ENCODE measurements around the gene TEX261.

DNA sequence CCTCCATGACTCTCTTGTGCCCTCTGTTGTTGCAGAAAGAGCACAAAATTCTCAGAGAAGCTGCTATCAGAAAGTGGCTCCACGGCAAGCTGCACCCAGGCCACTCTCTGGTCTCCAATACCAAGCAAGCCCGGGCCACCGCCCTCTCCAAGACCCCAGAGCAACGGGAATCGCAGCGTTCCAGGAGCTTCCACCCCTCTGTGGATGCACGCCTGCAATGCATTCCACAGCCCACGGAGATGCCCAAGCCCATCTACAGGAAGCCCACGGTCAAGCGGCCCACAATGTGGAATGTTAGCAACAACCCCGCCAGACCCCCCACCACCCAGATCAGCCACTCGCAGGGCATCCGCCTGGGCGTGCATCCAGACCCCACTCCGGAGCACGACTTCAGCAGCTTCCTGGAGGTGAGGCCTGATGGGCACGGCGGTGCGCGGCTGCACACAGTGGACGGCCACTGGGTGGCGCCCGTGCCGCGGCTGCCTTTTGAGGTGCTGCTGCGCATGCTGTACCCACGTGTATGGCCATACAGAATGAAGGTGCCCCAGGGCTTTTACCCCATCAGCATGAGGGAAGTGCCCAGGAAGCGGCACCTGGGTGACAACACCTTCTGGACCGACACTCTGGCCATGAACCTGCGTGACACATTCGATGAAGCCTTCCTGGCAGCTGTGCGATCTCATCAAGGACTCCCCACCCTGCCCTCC is 9.9 kb downstream of the TEX261 start:
- TF ChIP-seq, protein P1, sequence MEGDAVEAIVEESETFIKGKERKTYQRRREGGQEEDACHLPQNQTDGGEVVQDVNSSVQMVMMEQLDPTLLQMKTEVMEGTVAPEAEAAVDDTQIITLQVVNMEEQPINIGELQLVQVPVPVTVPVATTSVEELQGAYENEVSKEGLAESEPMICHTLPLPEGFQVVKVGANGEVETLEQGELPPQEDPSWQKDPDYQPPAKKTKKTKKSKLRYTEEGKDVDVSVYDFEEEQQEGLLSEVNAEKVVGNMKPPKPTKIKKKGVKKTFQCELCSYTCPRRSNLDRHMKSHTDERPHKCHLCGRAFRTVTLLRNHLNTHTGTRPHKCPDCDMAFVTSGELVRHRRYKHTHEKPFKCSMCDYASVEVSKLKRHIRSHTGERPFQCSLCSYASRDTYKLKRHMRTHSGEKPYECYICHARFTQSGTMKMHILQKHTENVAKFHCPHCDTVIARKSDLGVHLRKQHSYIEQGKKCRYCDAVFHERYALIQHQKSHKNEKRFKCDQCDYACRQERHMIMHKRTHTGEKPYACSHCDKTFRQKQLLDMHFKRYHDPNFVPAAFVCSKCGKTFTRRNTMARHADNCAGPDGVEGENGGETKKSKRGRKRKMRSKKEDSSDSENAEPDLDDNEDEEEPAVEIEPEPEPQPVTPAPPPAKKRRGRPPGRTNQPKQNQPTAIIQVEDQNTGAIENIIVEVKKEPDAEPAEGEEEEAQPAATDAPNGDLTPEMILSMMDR (conservative IDR thresholded peaks at IDR 0.05; ENCODE audit: low read length) = peak; percentile 83
- TF ChIP-seq EZH2phosphoT487 (IDR thresholded peaks at IDR 0.05; ENCODE audit: borderline replicate concordance, low read depth, low read length) = no peak

All from OCI-LY7 (cell line).